OCI-LY7 (cell line): ENCODE measurements around the gene LRRC42. TPM values are rescaled to one million over a fixed set of nuclear protein-coding genes. Genes with fewer than 3 reads are reported as not detected.

Experiments
- BruUV-seq: library from RNA; stranded (reverse); fragments of 400-500 nt; replicated peaks from 2 replicates; lab custom pipeline; 2021; lab: Mats Ljungman, UMichigan
- CTCF ChIA-PET: fragments of 300-600 bp; sonication (Branson Sonifier 250); formaldehyde crosslinking; loops from one replicate; lab custom pipeline; 2022; ENCODE audit warnings: antibody characterized with exemption; ENCODE audit not compliant: unreplicated experiment; lab: Charles Lee
- POLR2A ChIA-PET: fragments of 300-600 bp; sonication (Branson Sonifier 250); formaldehyde crosslinking; loops from one replicate; lab custom pipeline; 2022; ENCODE audit warnings: antibody characterized with exemption; lab: Charles Lee
- DNase-seq: peaks from one replicate; pipeline ENCODE4 v3.0.0-alpha.2; 2015; ENCODE audit warnings: low spot score
- H2AFZ ChIP-seq: fragments of 200-600 bp; sonication (generic), shearing (Covaris generic); 2 replicates; pipeline ENCODE4 v1.6.1; 2014; ENCODE audit warnings: mild to moderate bottlenecking, antibody characterized with exemption, low read length, moderate library complexity
- H3K27ac ChIP-seq: fragments of 200-600 bp; sonication (generic); 2 replicates; pipeline ENCODE4 v1.5.1; 2014; ENCODE audit warnings: mixed run types, low read depth, mild to moderate bottlenecking, moderate library complexity, low read length, inconsistent platforms; ENCODE audit not compliant: poor library complexity, severe bottlenecking
- H3K36me3 ChIP-seq: fragments of 200-600 bp; sonication (generic); 2 replicates; pipeline ENCODE4 v1.6.1; 2014; ENCODE audit warnings: mild to moderate bottlenecking, antibody characterized with exemption, low read length, moderate library complexity, mixed read lengths; ENCODE audit not compliant: insufficient read depth
- H3K4me1 ChIP-seq: fragments of 200-600 bp; sonication (generic); 2 replicates; pipeline ENCODE4 v1.5.1; 2014; ENCODE audit warnings: mild to moderate bottlenecking, low read length; ENCODE audit not compliant: insufficient read depth, poor library complexity, severe bottlenecking
- H3K4me2 ChIP-seq: fragments of 200-600 bp; sonication (generic); 2 replicates; pipeline ENCODE4 v1.6.1; 2014; ENCODE audit warnings: mild to moderate bottlenecking, low read length
- H3K4me3 ChIP-seq: fragments of 200-600 bp; sonication (generic); 2 replicates; pipeline ENCODE4 v1.5.1; 2014; ENCODE audit warnings: mild to moderate bottlenecking, low read depth, low read length; ENCODE audit not compliant: poor library complexity, severe bottlenecking
- H3K79me2 ChIP-seq: fragments of 200-600 bp; sonication (generic); 2 replicates; pipeline ENCODE4 v1.6.1; 2016; ENCODE audit warnings: low read depth, mild to moderate bottlenecking, low read length, moderate library complexity, mixed read lengths; ENCODE audit not compliant: insufficient read depth
- H3K9me2 ChIP-seq: fragments of 200-600 bp; sonication (generic); 2 replicates; pipeline ENCODE4 v1.6.1; 2016; ENCODE audit warnings: mild to moderate bottlenecking, low read length, mixed read lengths; ENCODE audit not compliant: insufficient read depth
- H3K9me3 ChIP-seq: fragments of 200-600 bp; sonication (generic); 2 replicates; pipeline ENCODE4 v1.6.1; 2014; ENCODE audit warnings: mild to moderate bottlenecking, mixed run types, low read length, mixed read lengths
- H4K20me1 ChIP-seq: fragments of 200-600 bp; sonication (generic); 2 replicates; pipeline ENCODE4 v1.6.1; 2014; ENCODE audit warnings: mild to moderate bottlenecking, antibody characterized with exemption, low read length, moderate library complexity, mixed read lengths; ENCODE audit not compliant: insufficient read depth
- EZH2phosphoT487 ChIP-seq: fragments of 200-600 bp; sonication (generic); IDR thresholded peaks from 2 replicates; pipeline ENCODE4 v1.6.1; 2018; ENCODE audit warnings: low read depth, borderline replicate concordance, mild to moderate bottlenecking, mixed run types, antibody characterized with exemption, low read length, moderate library complexity, mixed read lengths
- intact Hi-C: fragments of 100-400 bp; cut with micrococcal nuclease; formaldehyde crosslinking; loops from one replicate; pipeline ENCODE4 v1.10.0; 2022; ENCODE audit not compliant: unreplicated experiment
- total RNA-seq, 2 experiments: library from RNA; depleted of rRNA in 1 of 2; stranded (reverse); fragments of >200 nt in 1 of 2; shearing (Covaris generic) in 1 of 2; gene quantifications; 2 replicates each; pipeline ENCODE4 v1.2.3, GENCODE V29; 2014 to 2022
- TF ChIP-seq, protein P1 (sequence below): fragments of 200-600 bp; sonication (generic); conservative IDR thresholded peaks from 2 replicates; pipeline ENCODE4 v1.5.1; 2014; ENCODE audit warnings: mild to moderate bottlenecking, antibody characterized with exemption, low read length, moderate library complexity, mixed read lengths

The LRRC42 gene
- total RNA-seq, 2 experiments from 2014 or later: 17.5 to 18.5 TPM

DNA sequence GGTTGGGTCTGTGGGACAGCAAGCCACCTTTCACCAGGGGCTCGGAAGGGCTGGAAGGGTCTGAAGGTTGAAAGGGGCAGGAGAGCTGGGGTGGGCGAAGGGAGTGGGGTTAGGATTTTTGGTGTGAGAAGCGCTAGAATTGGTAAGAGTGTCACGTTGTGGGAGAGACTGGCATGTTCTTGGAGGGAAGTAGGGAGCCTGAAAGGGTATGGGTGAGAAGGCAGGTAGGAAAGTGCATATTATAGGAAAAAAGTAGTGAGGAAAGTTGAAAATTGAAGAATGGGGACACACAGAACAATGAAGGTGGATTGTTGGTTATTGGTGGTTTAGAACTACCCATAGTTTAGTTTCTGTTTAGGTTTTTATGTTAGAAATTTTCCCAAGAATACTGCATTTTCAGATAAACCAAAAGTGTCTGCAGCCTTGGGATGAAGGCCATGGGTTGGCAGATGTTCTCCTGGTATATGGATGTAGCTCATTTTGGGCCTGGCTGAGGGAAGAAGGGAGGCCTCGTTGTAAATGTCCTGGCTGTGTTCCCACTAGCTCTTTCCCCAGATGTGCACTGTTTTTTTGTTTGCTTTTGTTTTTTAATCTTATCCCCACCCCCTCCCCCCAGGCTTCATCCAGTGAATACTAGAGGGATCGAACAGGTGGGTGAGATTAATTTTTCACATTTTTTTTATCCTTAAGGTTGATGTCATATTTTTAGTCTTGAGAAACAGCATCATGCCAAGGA, 1.2 kb downstream of the LRRC42 start:
- Histone ChIP-seq H3K27ac (no peak overlapping the region), H3K4me3 (peak overlapping the region; percentile 71), H3K79me2 (peaks cover 26% of the 10 kb centered on the region; the same call in 1 of the 2 replicates), H3K9me2 (no peaks in the 10 kb centered on the region), H3K36me3 (peaks cover 10% of the 10 kb centered on the region; the same call in 1 of the 2 replicates), H3K4me2 (peak overlapping the region; percentile 85), H3K9me3 (no peaks in the 10 kb centered on the region), H4K20me1 (no peaks in the 10 kb centered on the region), H3K4me1 (peaks cover 18% of the 10 kb centered on the region), H2AFZ (no peak overlapping the region)
- TF ChIP-seq, protein P1, sequence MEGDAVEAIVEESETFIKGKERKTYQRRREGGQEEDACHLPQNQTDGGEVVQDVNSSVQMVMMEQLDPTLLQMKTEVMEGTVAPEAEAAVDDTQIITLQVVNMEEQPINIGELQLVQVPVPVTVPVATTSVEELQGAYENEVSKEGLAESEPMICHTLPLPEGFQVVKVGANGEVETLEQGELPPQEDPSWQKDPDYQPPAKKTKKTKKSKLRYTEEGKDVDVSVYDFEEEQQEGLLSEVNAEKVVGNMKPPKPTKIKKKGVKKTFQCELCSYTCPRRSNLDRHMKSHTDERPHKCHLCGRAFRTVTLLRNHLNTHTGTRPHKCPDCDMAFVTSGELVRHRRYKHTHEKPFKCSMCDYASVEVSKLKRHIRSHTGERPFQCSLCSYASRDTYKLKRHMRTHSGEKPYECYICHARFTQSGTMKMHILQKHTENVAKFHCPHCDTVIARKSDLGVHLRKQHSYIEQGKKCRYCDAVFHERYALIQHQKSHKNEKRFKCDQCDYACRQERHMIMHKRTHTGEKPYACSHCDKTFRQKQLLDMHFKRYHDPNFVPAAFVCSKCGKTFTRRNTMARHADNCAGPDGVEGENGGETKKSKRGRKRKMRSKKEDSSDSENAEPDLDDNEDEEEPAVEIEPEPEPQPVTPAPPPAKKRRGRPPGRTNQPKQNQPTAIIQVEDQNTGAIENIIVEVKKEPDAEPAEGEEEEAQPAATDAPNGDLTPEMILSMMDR: no peak
- ChIA-PET CTCF (interaction anchor here (0.6 to 1.5 kb wide), 3 partner anchors 68 to 87 kb away, joined by 4 to 12 read pairs (median 4); no protein-coding TSS in a partner anchor), POLR2A (interaction anchor here (0.6 to 1.6 kb wide), 5 partner anchors 9 to 629 kb away, joined by 3 to 6 read pairs (median 4); no protein-coding TSS in a partner anchor)
- intact Hi-C loops: loop anchor here (2.0 to 5.0 kb wide), 2 partner anchors 70 to 621 kb away; no protein-coding TSS in a partner anchor
- TSS peak; percentile 52 for BruUV-seq
- DNase-seq: no peak

DNA sequence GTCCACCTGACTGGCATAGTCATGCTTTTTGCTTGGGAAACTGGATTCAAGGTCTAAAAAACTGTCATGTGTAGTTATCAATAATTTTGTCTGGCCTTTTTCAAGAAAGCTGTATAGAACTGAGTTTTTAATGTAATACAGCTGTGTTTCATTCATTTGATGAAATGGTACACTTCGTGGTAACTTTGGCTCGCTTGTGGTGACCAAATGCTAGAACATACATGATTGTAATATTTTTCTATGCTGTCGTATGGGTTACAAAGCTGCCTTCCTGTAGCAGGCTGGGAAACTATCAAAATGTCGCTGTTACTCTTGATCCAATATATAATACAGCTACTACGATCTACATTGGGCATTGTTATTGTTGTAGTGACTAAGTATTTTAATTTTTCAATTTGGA, 2.1 kb downstream of the LRRC42 start:
- H3K9me2 ChIP-seq: no peaks in the 10 kb centered on the region
- no peaks in the 10 kb centered on the region for H4K20me1 ChIP-seq
- peaks cover 18% of the 10 kb centered on the region; the same call in 1 of the 2 replicates for H3K36me3 ChIP-seq
- H3K4me3 ChIP-seq: no peak overlapping the region
- DNase-seq: no peak
- ChIA-PET CTCF (interaction anchor here (1.5 kb wide), 2 partner anchors 69 to 87 kb away, joined by 4 to 12 read pairs; no protein-coding TSS in a partner anchor), POLR2A (interaction anchor here (0.8 to 1.6 kb wide), 3 partner anchors 66 to 90 kb away, joined by 3 to 5 read pairs (median 4); no protein-coding TSS in a partner anchor)
- TF ChIP-seq, protein P1: no peak
- no peak for TF ChIP-seq EZH2phosphoT487
- peaks cover 18% of the 10 kb centered on the region; the same call in 1 of the 2 replicates for H3K79me2 ChIP-seq
- intact Hi-C loops: loop anchor here (2.0 to 5.0 kb wide), 2 partner anchors 59 to 71 kb away; partner anchors contain the start of gene YIPF1
- no peak overlapping the region for H3K27ac ChIP-seq
- peaks cover 18% of the 10 kb centered on the region for H3K4me1 ChIP-seq
- no peak overlapping the region for H3K4me2 ChIP-seq
- H3K9me3 ChIP-seq: no peaks in the 10 kb centered on the region
- BruUV-seq: no TSS peak
- no peak overlapping the region for H2AFZ ChIP-seq
